NCI-H2107 (cell line): ENCODE results near the gene DNAJB6.
A peak's percentile ranks its signal among the peaks of the same experiment; 100 is the strongest.

Experiments
- DNase-seq: peaks from one replicate; lab custom pipeline; 2025; lab: John Stamatoyannopoulos, UW

DNAJB6 gene

GRCh38 chr7:157396316-157397035, 59.7 kb downstream of the DNAJB6 start:
- no peak for DNase-seq

- DNase-seq = no peak
These were observed 60.4 kb downstream of the DNAJB6 start for GRCh38 chr7:157397036-157397720.

GRCh38 chr7:157397731-157398691, 61.2 kb downstream of the DNAJB6 start:
- DNase-seq = peak; percentile 10

GRCh38 chr7:157399086-157399687, 62.4 kb downstream of the DNAJB6 start:
- no peak for DNase-seq

- no peak for DNase-seq
These were observed 63.5 kb downstream of the DNAJB6 start for GRCh38 chr7:157400171-157400860.

- DNase-seq = no peak
These were observed 65.0 kb downstream of the DNAJB6 start for GRCh38 chr7:157401567-157402387.

GRCh38 chr7:157402388-157402703, 65.5 kb downstream of the DNAJB6 start:
- no peak for DNase-seq

GRCh38 chr7:157402911-157403534, 66.2 kb downstream of the DNAJB6 start:
- DNase-seq = no peak

GRCh38 chr7:157403646-157404401, 67.0 kb downstream of the DNAJB6 start:
- no peak for DNase-seq

GRCh38 chr7:157404845-157405481, 68.2 kb downstream of the DNAJB6 start:
- DNase-seq = no peak

GRCh38 chr7:157405501-157405900, 68.7 kb downstream of the DNAJB6 start:
- no peak for DNase-seq

GRCh38 chr7:157405914-157406810, 69.4 kb downstream of the DNAJB6 start:
- DNase-seq = no peak

- no peak for DNase-seq
These were observed 70.2 kb downstream of the DNAJB6 start for GRCh38 chr7:157406971-157407370.

- DNase-seq = no peak
These were observed 70.9 kb downstream of the DNAJB6 start for GRCh38 chr7:157407512-157408257.

GRCh38 chr7:157408258-157409101, 71.7 kb downstream of the DNAJB6 start:
- no peak for DNase-seq

GRCh38 chr7:157409149-157409752, 72.4 kb downstream of the DNAJB6 start:
- DNase-seq = no peak
